Renal cortex interstitium (tissue), 11 donors: ENCODE results near the gene TAF3. TPM values are rescaled to one million over a fixed set of nuclear protein-coding genes. Genes with fewer than 3 reads are reported as not detected.
"Not testable (repeated sequence)": the region's sequence is repeated elsewhere in the genome, so short reads cannot be mapped to it uniquely, and the experiment has no call there.

Source experiments
- DNase-seq, 11 donors: peaks; one replicate each; pipeline ENCODE4 v3.0.0-alpha.2; 2013; ENCODE audit warnings: low read depth in 9 of 11, low spot score in 4 of 11; ENCODE audit errors: extremely low read depth in 1 of 11
- polyA plus RNA-seq, 3 donors: library from polyadenylated mRNA; unstranded; fragments of 120-200 nt; gene quantifications; one replicate each; pipeline ENCODE4 v1.2.1, GENCODE V29; 2013; ENCODE audit not compliant: insufficient read length in 3 of 3

TAF3 gene
- polyA plus RNA-seq, 3 donors = 10.6 to 12.3 (median 10.9) TPM

- DNase-seq = no peak
These were observed 188.1 kb downstream of the TAF3 start for GRCh38 chr10:8006274-8006999.

GRCh38 chr10:8009031-8009430 lies 190.7 kb downstream of the TAF3 start:
- no peak for DNase-seq

GRCh38 chr10:8013006-8013405 lies 194.7 kb downstream of the TAF3 start:
- no peak for DNase-seq

DNA sequence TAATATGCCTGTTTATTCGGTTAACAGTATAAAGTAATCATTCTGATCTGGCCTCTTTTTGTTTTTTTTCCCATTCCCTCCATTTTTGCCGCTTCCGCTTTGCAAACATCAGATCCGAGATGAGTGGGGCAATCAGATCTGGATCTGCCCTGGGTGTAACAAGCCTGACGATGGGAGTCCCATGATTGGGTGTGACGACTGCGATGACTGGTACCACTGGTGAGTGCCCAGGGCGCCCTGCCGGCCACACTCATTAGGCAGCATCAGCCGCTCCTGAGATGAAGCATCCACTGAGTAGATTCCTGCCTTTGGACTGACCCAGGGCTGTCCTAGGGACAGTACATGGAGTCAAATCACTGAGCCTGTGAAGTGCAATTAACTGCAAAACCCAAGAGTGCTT lies 195.3 kb downstream of the TAF3 start:
- no peak for DNase-seq

DNA sequence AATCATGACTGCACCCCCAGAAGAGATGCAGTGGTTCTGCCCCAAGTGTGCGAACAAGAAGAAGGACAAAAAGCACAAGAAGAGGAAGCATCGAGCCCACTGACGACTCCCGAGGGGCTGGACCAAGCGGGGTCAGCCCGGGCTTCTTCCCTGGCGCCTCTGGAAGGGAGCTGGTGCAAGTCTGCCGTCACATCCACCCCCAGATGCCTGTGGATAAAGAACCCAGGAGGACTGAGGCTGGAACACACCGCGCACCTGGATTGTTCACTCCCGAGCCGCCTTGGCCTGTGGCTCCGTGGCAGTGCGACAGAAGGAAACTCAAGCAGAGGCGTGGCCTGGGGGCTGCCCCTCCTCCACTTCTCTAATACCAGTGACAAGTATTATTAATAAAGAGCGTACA lies 196.3 kb downstream of the TAF3 start:
- DNase-seq = no peak

DNA sequence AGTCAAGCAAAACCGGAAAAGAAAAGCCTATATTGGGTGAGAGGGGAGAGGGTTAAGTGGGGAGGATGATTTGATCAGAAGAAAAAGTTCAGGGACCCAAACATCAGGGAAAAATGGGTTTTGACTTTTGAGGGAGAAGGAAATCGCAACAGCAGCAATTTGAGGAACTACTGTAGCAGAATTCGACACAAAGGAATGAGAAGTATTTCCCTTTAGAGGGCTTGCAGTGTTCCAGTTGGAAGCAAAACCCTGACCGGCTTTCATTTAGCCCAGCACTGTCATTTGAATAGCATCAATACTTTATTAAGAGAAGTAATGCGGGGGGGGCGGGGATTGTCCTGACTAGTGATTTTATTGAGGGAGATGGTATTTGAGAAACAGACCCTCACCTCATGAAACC lies 199.0 kb downstream of the TAF3 start:
- DNase-seq = no peak

DNA sequence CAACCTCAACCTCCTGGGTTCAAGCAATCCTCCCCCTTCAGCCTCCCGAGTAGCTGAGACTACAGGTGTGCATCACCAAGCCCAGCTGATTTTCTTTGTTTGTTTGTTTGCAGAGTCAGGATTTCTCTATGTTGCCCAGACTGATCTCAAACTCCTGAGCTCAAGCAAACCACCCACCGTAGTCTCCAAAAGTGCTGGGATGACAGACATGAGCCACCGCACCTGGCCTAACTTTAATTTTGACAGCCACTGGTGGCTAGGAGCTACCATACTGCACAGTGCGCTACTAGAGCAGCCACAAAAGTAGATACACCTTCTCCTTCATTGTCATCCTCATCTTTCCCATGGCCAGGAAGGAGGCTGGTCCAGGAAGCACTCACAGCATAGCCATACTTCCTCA lies 205.0 kb downstream of the TAF3 start:
- DNase-seq = no peak

DNA sequence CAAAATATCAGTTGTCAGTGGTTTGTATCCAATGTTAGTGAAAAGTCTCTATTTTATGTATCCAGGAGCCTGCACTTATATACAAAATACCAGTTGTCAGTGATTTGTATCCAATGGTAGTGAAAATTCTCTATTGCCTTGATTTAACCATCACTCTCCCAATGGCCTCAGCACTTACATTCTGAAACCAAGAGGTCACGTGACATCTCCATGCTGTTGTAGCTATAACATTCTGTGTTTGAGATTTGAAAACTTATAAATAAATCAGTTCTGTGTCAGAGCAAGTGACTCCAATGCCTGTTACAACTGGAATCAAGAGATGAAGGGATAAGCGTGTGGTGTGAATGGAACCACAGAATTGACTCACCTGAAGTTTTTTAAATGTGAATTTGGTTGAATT lies 205.5 kb downstream of the TAF3 start:
- no peak for DNase-seq

DNA sequence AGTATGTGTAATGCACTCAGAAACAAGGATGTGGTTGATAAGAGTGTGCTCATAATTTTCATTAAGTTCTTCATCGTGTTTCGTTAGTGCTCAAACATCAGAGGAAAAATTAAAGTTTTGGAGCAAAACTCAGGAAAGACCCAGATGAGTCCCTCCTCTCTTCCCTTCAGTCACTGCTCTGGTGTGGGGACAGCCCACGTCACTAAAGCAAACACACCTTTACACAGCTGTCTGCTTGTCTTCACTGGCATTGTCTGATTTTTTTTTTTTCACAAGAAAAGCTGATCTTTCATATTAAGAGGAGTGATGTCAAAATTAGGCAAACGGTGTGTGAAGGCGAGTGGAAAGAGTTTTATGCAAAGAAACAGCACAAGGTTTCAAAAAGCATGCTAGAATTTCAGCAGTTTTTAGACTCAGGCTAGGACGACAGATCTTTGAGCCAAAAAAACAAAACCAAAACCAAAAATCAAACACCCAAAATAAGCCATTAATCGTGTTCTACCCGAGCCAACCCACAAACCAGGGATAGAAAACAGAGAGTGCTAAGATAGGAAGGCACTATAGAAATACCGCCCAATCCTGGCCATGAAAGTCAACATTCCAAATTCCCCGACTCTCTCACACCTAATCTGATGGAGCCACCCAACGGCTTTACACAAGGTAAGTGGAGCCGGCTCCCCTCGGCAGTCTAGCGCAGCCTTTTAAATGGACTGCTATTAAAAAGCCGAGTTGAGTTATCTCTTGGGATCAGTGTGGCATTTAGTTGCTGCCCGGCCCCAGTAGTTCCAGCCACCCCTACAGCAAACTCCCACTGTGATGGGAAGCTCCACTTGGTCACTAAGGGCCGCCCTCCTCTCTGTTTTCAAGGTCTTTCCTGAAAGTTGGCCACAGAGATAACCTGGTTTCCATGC lies 208.3 kb downstream of the TAF3 start:
- no peak for DNase-seq

- not testable (repeated sequence) for DNase-seq
These were observed 212.9 kb downstream of the TAF3 start for GRCh38 chr10:8031211-8031610.

- no peak for DNase-seq
These were observed 214.3 kb downstream of the TAF3 start for GRCh38 chr10:8032558-8032957.

GRCh38 chr10:8033812-8034465 lies 215.6 kb downstream of the TAF3 start:
- DNase-seq = no peak

DNA sequence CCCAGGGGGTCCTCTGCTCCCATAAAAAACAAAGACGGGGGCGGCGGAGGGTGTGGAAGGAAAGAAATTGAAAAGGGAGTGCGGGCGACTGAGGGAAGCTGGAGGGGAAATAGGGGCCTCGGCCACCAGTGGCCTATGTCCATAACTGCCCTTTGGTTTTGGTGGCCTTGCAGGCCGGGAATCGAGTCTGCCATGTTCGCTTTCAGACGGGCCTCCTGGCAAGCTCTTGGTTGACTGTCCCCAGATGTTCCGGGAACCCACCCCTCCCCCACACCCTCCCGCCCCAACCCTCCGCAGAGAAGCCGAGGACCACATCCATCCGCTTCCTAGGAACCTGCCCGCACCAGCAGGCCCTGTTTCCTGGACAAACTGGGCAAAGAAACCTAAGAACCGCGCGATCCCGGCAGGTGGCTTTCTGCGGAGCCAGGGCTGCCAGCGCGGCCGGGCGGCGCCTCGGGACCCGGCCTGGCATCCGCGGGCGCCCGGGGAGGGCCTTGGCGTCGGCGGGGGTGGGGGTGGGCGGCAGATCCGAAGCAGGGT lies 216.2 kb downstream of the TAF3 start:
- DNase-seq = no peak

GRCh38 chr10:8035006-8035640 lies 216.8 kb downstream of the TAF3 start:
- DNase-seq = no peak

DNA sequence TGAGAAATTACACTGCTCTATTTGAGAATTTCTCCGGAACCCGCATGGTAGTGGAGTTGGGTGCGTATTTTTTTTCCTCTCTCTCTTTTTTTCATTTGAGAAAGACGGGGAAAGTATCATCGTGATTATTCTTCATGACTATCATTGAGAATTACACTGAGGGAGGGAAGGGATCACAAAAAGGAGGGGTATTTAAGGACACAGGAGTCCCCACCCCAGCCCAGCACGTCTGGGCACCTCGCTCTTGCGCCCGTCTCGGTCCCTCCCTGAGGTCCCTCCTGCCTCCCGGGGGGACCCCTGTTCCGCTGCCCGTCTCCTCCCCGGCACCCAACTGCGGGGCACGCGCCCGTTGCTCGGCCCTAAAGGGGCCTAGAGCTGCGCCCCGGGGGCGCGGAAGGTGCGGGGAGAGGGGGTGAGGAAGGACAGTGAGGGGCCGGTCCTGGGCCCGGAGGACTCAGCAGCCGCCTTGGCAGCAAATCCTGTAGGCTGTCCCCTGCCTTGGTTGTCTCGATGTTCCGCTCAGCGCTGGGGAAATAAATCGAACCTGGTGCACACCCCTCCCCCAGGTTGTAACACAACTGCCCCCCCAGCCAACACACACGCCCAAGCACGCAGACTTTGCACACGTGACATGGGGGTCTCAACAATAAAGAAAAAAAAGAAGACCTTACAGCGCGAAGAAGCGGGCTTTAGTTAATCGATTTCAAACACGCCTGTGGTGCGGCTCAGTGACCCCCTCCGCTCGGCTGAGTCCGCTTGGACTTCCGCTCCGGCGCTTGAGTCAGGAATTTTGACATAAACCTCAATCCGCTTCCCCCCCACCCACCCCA lies 217.6 kb downstream of the TAF3 start:
- DNase-seq = no peak

- no peak for DNase-seq
These were observed 218.3 kb downstream of the TAF3 start for GRCh38 chr10:8036506-8037198.

DNA sequence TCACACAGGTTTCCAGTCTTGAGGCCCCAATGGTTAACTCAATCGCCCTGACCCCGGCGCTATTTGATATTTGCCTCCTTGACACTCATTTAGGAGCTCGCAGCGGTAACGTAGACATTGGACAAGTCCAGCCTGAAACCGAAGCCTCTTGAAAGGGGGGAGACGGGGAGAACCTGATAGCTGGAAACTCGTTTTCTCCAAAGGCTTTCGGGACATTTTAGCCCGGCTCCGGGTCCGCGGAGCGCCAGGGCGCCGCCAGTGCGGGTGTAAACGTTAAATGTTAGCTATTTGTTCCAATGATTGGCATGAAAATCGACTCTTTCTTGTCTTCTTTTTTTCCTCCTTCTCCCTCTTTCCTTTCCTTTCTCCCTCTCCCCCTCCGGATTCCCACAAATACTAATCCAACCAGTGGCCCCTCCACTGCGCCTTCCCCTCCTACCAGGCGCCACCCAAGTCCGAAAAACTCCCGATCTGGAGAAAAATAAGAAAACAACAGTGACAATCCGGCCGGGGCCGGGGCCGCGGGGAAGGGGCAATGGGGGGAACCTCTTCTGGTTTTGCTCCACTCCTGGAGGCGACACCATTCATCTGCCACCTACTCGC lies 219.0 kb downstream of the TAF3 start:
- no peak for DNase-seq
